Activated naive CD8-positive, alpha-beta T cell treated with anti-CD3 and anti-CD28 coated beads, Interleukin-2, amount 10 ng/mL, durations not matched to agents 7 days and 5 days (primary cell): ENCODE data around the gene MTFP1. TPM values are rescaled to one million over a fixed set of nuclear protein-coding genes. Genes with fewer than 3 reads are reported as not detected.
"Not testable (repeated sequence)": the region's sequence is repeated elsewhere in the genome, so short reads cannot be mapped to it uniquely, and the experiment has no call there.

Experiments used
- ATAC-seq: fragments of 150-1000 bp; cut with Tn5 transposase; one replicate; pipeline ENCODE4 v1.10.0; 2021; ENCODE audit warnings: low read depth, moderate library complexity
- POLR2A ChIA-PET: fragments of 350-600 bp; sonication (Branson Sonifier 250); formaldehyde crosslinking; loops from one replicate; lab custom pipeline; 2021; ENCODE audit warnings: antibody characterized with exemption; lab: Charles Lee
- DNase-seq: peaks from one replicate; pipeline ENCODE4 v3.0.0; 2021
- H3K27ac Mint-ChIP-seq: one replicate; pipeline ENCODE4 v1.8.0; 2022; ENCODE audit warnings: mild to moderate bottlenecking, mixed read lengths
- H3K27me3 Mint-ChIP-seq: one replicate; pipeline ENCODE4 v1.8.0; 2022; ENCODE audit warnings: mild to moderate bottlenecking, moderate library complexity, mixed read lengths
- H3K36me3 Mint-ChIP-seq: one replicate; pipeline ENCODE4 v1.8.0; 2021; ENCODE audit warnings: mild to moderate bottlenecking, mixed read lengths
- H3K4me1 Mint-ChIP-seq: one replicate; pipeline ENCODE4 v1.8.0; 2021; ENCODE audit warnings: mixed read lengths
- H3K4me3 Mint-ChIP-seq: one replicate; pipeline ENCODE4 v1.8.0; 2022; ENCODE audit warnings: mild to moderate bottlenecking, moderate library complexity, mixed read lengths
- H3K9me3 Mint-ChIP-seq: one replicate; pipeline ENCODE4 v1.8.0; 2021; ENCODE audit warnings: mixed read lengths
- total RNA-seq, 2 experiments: library from RNA; stranded (reverse); gene quantifications; one replicate each; pipeline ENCODE4 v1.2.3, GENCODE V29; 2021

Gene MTFP1
- total RNA-seq, 2 experiments from 2014 or later, result 63.3 to 64.8 TPM

DNA sequence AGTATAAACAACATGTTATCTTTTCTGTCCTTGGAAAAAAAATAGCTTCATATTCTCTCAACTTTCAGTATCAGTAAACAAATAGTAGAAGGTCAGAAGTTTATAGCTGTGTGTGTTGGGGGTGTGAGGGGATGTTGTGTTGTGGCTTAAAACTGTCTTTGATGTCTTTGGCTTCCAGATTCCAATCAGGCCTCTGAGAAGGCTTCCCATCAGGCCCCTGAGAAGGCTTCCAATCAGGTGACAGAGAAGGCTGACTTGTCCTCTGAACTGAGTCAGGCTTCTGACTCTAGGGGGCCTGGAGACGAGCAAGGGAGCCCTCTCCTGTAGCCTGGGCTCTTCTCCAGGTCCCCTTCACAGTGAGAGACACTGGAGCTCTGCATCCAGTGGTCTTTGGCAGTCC, 9.3 kb downstream of the MTFP1 start:
- Mint-ChIP-seq H3K36me3 (peaks cover 18% of the 10 kb centered on the region), H3K27me3 (peaks cover 5% of the 10 kb centered on the region), H3K4me1 (peaks cover 19% of the 10 kb centered on the region), H3K27ac (peak overlapping the region; percentile 93), H3K4me3 (peak overlapping the region; percentile 83), H3K9me3 (peaks cover 1% of the 10 kb centered on the region)
- ATAC-seq, result no peak
- POLR2A ChIA-PET, result interaction anchor here (1.0 to 4.7 kb wide), 2 partner anchors 11 to 78 kb away, joined by 3 to 34 read pairs; partner anchors contain the start of genes CCDC157, MTFP1 and SF3A1
- DNase-seq, result no peak

DNA sequence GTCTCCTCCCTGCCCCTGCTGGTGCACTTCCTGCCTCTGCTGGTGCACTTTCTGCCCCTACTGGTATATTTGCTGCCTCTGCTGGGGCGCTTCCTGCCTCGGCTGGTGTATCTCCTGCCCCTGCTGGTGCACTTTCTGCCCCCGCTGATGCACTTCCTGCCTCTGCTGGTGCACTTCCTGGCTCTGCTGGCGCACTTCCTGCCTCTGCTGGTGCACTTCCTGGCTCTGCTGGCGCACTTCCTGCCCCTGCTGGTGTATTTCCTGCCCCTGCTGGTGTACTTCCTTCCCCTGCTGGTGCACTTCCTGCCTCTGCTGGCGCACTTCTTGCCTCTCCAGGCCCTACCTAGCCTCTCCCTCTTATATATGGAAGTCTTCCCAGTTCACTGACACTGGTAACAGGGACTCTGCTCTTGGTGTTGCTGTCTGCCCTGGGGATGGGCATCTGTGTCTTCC, 10.1 kb downstream of the MTFP1 start:
- Mint-ChIP-seq H3K27me3 (peaks cover 13% of the 10 kb centered on the region), H3K36me3 (peaks cover 15% of the 10 kb centered on the region), H3K4me3 (peak overlapping the region; percentile 83), H3K4me1 (peaks cover 19% of the 10 kb centered on the region), H3K27ac (peak overlapping the region; percentile 93), H3K9me3 (peaks cover 3% of the 10 kb centered on the region)
- ATAC-seq (peak; percentile 93), DNase-seq (peak; percentile 75)
- POLR2A ChIA-PET, result interaction anchor here (0.6 to 4.7 kb wide), 3 partner anchors 12 to 746 kb away, joined by 3 to 34 read pairs (median 4); partner anchors contain the start of genes CCDC157, MTFP1 and SF3A1

DNA sequence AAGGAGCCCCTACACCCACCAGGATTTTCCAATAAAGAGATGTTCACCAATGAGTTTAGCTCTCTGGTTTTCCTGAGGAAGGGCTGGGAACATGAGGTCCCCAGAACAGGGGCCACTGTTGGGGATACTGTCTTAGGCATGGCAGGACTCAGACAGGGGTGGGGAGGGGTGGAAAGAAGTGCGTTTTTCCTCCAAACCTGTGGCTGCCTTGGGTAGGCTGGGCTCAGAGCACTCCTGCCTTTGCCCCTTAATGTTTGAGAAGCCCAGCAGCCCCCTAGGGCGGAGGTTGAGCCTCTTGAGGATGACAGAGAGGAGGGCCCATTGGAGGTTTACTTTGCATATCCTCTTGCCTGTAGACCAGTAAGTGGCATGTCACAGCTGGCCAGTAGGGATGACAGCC, 10.6 kb downstream of the MTFP1 start:
- ATAC-seq, result peak; percentile 6
- H3K27ac Mint-ChIP-seq, result peak overlapping the region; percentile 93
- H3K4me3 Mint-ChIP-seq, result peak overlapping the region; percentile 83
- no peak for DNase-seq
- peaks cover 3% of the 10 kb centered on the region for H3K9me3 Mint-ChIP-seq
- POLR2A ChIA-PET, result interaction anchor here (0.6 to 4.7 kb wide), 2 partner anchors 13 to 747 kb away, joined by 4 to 34 read pairs; partner anchors contain the start of gene MTFP1
- H3K27me3 Mint-ChIP-seq, result peaks cover 17% of the 10 kb centered on the region
- peaks cover 17% of the 10 kb centered on the region for H3K36me3 Mint-ChIP-seq
- peaks cover 19% of the 10 kb centered on the region for H3K4me1 Mint-ChIP-seq

DNA sequence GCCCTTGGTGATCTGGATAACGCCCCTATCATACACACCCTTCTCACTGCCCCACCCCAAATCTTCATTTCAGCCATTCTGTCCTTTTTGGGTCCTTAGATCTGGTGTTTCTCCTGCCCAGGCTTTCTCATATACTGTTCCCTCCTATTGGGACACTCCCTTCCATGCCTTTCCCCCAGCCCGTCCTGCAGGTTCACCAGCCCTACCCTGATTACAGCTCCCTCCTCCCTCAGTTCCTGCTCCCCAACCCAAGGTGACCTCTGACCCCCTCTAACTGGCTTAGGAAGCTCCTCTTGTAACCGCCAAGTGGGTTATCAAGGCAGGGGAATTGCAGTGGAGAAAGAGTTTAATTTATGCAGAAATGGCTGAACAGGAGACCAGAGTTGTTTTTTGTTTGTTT, 13.0 kb downstream of the MTFP1 start:
- no peak overlapping the region for H3K27ac Mint-ChIP-seq
- ATAC-seq, result no peak
- H3K4me3 Mint-ChIP-seq, result no peak overlapping the region
- H3K4me1 Mint-ChIP-seq, result peaks cover 33% of the 10 kb centered on the region
- H3K36me3 Mint-ChIP-seq, result peaks cover 19% of the 10 kb centered on the region
- POLR2A ChIA-PET, result interaction anchor here (0.6 to 0.7 kb wide), 2 partner anchors 14 to 15 kb away, joined by 3 read pairs; no protein-coding TSS in a partner anchor
- peaks cover 23% of the 10 kb centered on the region for H3K27me3 Mint-ChIP-seq
- H3K9me3 Mint-ChIP-seq, result peaks cover 6% of the 10 kb centered on the region
- DNase-seq, result no peak

DNA sequence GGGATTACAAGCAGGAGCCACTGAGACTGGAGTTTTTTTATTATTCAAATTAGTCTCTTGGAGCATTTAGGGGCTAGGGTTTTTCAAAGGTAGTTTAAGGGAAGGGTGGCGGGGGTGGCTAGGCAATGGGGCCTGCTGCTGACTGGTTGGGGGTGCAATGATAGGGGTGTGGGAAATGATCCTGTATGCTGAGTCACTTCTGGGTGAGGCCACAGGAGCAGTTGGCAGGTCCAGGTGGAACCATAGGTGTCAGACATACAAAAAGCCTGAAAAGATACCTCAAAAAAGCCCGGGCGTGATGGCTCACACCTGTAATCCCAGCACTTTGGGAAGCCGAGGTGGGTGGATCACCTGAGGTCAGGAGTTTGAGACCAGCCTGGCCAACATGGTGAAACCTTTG, 13.7 kb downstream of the MTFP1 start:
- H3K27me3 Mint-ChIP-seq, result peaks cover 23% of the 10 kb centered on the region
- H3K4me1 Mint-ChIP-seq, result peaks cover 33% of the 10 kb centered on the region
- peaks cover 6% of the 10 kb centered on the region for H3K9me3 Mint-ChIP-seq
- H3K36me3 Mint-ChIP-seq, result peaks cover 19% of the 10 kb centered on the region
- ATAC-seq (no peak), DNase-seq (no peak)
- no peak overlapping the region for H3K4me3 Mint-ChIP-seq
- POLR2A ChIA-PET, result no interaction called here
- no peak overlapping the region for H3K27ac Mint-ChIP-seq

DNA sequence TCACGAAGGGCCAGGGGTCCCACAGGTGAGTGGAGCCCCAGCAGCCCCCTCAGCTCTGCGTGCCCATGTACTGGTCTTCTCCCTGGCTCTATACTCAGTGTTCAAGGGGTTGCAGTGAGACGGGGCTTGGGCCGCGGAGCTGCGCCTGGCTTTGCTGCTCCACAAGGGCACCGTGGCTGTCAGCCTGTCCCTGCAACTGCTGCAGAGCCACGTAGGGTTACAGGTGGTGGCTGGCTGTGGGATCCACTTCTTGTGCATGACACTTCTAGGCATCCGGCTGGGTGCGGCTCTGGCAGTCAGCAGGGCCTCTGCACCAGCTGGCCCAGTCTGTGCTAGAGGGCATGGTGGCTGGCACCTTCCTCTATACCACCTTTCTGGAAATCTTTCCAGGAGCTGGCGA, 14.3 kb downstream of the MTFP1 start:
- DNase-seq (no peak), ATAC-seq (no peak)
- H3K4me3 Mint-ChIP-seq, result no peak overlapping the region
- peaks cover 31% of the 10 kb centered on the region for H3K4me1 Mint-ChIP-seq
- no peak overlapping the region for H3K27ac Mint-ChIP-seq
- peaks cover 15% of the 10 kb centered on the region for H3K36me3 Mint-ChIP-seq
- POLR2A ChIA-PET, result no interaction called here
- H3K9me3 Mint-ChIP-seq, result peaks cover 6% of the 10 kb centered on the region
- peaks cover 23% of the 10 kb centered on the region for H3K27me3 Mint-ChIP-seq

DNA sequence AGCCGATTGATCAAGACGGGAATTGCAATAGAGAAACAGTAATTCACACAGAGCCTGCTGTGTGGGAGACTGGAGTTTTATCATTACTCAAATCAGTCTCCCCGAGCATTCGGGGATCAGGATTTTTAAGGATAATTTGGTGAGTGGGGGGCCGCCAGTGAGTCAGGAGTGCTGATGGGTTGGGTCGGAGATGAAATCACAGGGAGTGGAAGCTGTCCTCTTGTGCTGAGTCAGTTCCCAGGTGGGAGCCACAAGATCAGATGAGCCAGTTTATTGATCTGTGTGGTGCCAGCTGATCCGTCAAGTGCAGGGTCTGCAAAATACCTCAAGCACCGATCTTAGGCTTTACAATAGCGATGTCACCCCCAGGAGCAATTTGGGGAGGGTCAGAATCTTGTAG, 15.5 kb downstream of the MTFP1 start:
- H3K27ac Mint-ChIP-seq, result no peak overlapping the region
- H3K27me3 Mint-ChIP-seq, result peaks cover 28% of the 10 kb centered on the region
- peaks cover 24% of the 10 kb centered on the region for H3K4me1 Mint-ChIP-seq
- peaks cover 6% of the 10 kb centered on the region for H3K9me3 Mint-ChIP-seq
- ATAC-seq, result no peak
- H3K4me3 Mint-ChIP-seq, result no peak overlapping the region
- POLR2A ChIA-PET, result no interaction called here
- H3K36me3 Mint-ChIP-seq, result peaks cover 8% of the 10 kb centered on the region
- no peak for DNase-seq

DNA sequence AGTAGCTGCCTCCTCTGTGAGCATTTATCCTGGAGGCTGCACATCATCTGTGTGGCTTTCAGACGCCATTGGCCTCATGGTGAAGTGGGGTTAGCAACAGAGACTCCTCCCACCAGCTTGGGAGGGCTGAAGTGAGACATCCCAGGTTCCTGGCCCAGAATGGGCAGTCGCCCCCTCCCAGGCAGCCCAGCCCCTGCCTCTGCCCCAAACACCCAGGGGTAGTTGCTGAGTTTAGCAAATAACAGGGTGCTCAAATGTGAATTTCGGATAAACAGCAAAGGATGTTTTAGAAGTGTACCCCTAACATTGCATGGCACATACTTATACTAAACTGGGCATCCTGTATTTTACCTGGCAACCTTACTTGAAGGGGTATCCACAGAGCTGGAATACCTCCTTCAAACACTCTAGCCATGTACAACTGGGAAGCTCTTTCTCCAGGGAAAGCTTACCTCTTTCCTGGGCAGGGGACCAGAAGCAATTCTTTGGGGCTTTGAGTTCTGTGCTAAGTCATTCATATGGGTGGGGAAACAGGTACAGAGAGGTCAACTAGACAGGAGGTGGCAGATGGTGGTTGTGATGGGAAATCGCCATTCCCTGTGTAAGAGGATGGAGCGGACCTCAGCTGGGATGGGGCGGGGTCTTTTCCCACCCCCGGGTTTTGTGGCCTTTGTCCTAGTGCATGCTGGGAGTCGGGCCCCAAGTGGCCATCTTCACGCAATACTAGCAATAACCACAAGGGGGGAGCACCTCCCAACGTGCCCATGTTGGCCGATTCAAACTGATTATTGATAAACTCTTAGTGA, 19.3 kb downstream of the MTFP1 start:
- H3K9me3 Mint-ChIP-seq, result peaks cover 5% of the 10 kb centered on the region
- peaks cover 24% of the 10 kb centered on the region for H3K4me1 Mint-ChIP-seq
- H3K4me3 Mint-ChIP-seq, result no peak overlapping the region
- H3K36me3 Mint-ChIP-seq, result peaks cover 3% of the 10 kb centered on the region
- ATAC-seq (no peak), DNase-seq (peak; percentile 59)
- POLR2A ChIA-PET, result interaction anchor here (0.7 to 1.2 kb wide), 2 partner anchors 14 to 48 kb away, joined by 3 to 4 read pairs; partner anchors contain the start of gene SEC14L2
- no peak overlapping the region for H3K27ac Mint-ChIP-seq
- peaks cover 31% of the 10 kb centered on the region for H3K27me3 Mint-ChIP-seq

DNA sequence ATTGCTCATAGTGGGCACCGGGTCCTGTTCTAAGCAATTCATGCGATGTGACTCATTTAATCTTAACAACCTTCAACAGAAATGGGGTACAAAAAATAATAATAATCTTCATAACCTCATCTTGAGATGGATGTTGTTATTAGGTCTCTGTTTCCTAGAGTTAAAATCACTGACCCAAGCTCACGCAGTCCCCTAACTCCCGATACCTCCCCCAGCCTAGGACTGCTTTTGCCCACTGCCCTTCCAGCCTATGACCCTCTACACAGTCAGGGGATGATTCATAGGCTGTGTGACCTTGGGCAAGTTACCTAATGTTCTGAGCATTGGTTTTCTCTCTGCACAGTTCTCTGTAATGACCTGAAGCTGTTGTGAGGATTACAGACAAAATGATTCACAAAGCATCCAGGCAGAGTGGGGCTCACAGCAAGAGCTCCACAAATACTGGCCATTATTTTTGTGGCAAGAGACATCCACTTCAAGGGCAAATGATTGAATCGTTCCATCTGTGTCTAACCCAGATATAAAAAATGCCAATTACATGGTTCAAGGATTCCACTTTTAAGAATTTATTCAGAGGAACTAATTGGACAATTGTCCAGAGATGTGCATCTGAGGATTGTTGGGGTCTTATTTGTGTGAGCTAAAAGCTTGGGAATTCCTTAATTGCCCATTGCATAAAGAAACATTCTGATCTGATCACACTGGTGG, 20.0 kb downstream of the MTFP1 start:
- POLR2A ChIA-PET, result no interaction called here
- H3K9me3 Mint-ChIP-seq, result peaks cover 3% of the 10 kb centered on the region
- peaks cover 24% of the 10 kb centered on the region for H3K4me1 Mint-ChIP-seq
- H3K27me3 Mint-ChIP-seq, result peaks cover 26% of the 10 kb centered on the region
- DNase-seq (no peak), ATAC-seq (no peak)
- peaks cover 3% of the 10 kb centered on the region for H3K36me3 Mint-ChIP-seq
- peak overlapping the region; percentile 39 for H3K4me3 Mint-ChIP-seq
- H3K27ac Mint-ChIP-seq, result no peak overlapping the region

DNA sequence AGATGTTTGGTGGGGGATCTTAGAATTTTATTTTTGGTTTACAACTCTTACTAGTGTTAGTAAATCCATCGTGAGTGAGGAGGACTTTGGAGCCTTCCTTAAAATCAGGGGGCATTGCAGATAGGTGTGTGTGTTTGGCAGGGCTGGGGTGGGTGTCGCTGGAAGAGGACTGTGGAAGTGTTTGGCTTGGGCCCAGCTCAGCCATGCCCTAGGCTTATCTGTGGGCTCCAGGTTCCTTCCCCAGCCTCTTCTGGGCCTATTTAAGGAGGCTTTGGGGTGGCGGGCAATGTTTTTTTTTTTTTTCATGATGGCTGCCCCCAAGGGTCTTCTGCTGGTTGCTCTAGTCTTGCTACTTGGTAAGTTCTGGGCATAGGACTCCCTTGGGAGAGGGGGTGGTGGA, 22.1 kb downstream of the MTFP1 start:
- Mint-ChIP-seq H3K36me3 (no peaks in the 10 kb centered on the region), H3K4me3 (no peak overlapping the region), H3K4me1 (peaks cover 14% of the 10 kb centered on the region), H3K9me3 (no peaks in the 10 kb centered on the region), H3K27ac (no peak overlapping the region), H3K27me3 (peaks cover 21% of the 10 kb centered on the region)
- DNase-seq, result no peak
- no peak for ATAC-seq
- POLR2A ChIA-PET, result interaction anchor here (0.7 kb wide), 1 partner anchor 227 kb away, joined by 3 read pairs; no protein-coding TSS in a partner anchor

DNA sequence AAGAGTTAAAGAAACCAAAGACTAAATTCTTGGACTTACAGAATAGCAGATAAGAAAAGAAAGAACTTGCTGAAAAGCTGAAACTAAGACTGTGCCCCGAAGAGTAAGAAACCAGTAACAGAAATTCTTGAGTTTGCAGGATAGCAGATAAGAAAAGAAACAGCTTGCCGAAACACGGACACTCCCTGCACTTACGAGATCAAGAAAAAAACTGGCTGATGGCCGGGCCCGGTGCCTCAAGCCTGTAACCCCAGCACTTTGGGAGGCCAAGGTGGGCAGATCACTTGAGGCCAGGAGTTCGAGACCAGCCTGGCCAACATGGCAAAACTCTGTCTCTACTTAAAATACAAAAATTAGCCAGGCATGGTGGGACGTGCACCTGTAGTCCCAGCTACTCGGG, 25.9 kb downstream of the MTFP1 start:
- not testable (repeated sequence) for H3K27ac Mint-ChIP-seq, H3K4me3 Mint-ChIP-seq, H3K4me1 Mint-ChIP-seq, DNase-seq, ATAC-seq, H3K36me3 Mint-ChIP-seq, H3K9me3 Mint-ChIP-seq
- POLR2A ChIA-PET, result interaction anchor here (0.6 kb wide), 1 partner anchor 373 kb away, joined by 4 read pairs; no protein-coding TSS in a partner anchor
- H3K27me3 Mint-ChIP-seq, result peaks cover 12% of the 10 kb centered on the region

DNA sequence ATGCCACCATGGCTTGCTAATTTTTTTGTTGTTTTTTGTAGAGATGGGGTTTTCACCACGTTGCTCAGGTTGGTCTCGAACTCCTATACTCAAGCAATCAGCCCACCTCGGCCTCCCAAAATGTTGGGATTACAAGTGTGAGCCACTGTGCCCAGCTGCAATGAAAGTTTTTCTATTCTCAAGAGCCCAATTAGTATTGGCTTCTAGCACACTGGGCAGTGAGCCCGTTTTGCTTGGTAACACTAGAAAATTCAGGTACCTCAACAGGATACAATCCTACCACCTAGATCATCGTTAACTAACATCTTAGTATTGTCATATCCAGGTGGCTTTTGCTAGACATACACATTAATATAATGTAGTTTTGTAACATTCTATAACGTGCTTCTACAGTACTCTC, 27.3 kb downstream of the MTFP1 start:
- H3K27ac Mint-ChIP-seq, result no peak overlapping the region
- no peaks in the 10 kb centered on the region for H3K4me1 Mint-ChIP-seq
- POLR2A ChIA-PET, result no interaction called here
- no peak for ATAC-seq
- no peaks in the 10 kb centered on the region for H3K36me3 Mint-ChIP-seq
- no peaks in the 10 kb centered on the region for H3K9me3 Mint-ChIP-seq
- no peak overlapping the region for H3K4me3 Mint-ChIP-seq
- no peak for DNase-seq
- H3K27me3 Mint-ChIP-seq, result peaks cover 8% of the 10 kb centered on the region
